Measurements from ENCODE around the gene NTNG2.

The NTNG2 gene

GRCh38 chr9:132287256-132287760, 125.5 kb downstream of the NTNG2 start:
- no peak overlapping the region for H3K9ac ChIP-seq
- no peak for TF ChIP-seq CTCF (IDR thresholded peaks at IDR 0.05)
- no peaks in the 10 kb centered on the region for H3K9me3 ChIP-seq (ENCODE audit: control insufficient read depth, low read length)
- no peaks in the 10 kb centered on the region for H3K4me1 ChIP-seq
- H3K79me2 ChIP-seq, result no peaks in the 10 kb centered on the region
- H3K4me2 ChIP-seq (ENCODE audit: low read length), result no peak overlapping the region
- H3K4me3 ChIP-seq (ENCODE audit: low read depth, low read length), result no peak overlapping the region
- H2AFZ ChIP-seq, result no peak overlapping the region
- H3K27me3 ChIP-seq (ENCODE audit: control insufficient read depth, insufficient read depth, low read length), result no peaks in the 10 kb centered on the region
- no peaks in the 10 kb centered on the region for H3K36me3 ChIP-seq (ENCODE audit: control insufficient read depth, insufficient read depth, low read length)
- no peak overlapping the region for H3K27ac ChIP-seq

- no peaks in the 10 kb centered on the region for H3K4me1 ChIP-seq
- no peak overlapping the region for H3K27ac ChIP-seq
- H3K9me3 ChIP-seq (ENCODE audit: control insufficient read depth, low read length), result no peaks in the 10 kb centered on the region
- TF ChIP-seq CTCF (IDR thresholded peaks at IDR 0.05), result no peak
- H3K4me2 ChIP-seq (ENCODE audit: low read length), result no peak overlapping the region
- no peak overlapping the region for H3K9ac ChIP-seq
- H3K36me3 ChIP-seq (ENCODE audit: control insufficient read depth, insufficient read depth, low read length), result no peaks in the 10 kb centered on the region
- H3K27me3 ChIP-seq (ENCODE audit: control insufficient read depth, insufficient read depth, low read length), result no peaks in the 10 kb centered on the region
- H3K4me3 ChIP-seq (ENCODE audit: low read depth, low read length), result no peak overlapping the region
- H2AFZ ChIP-seq, result no peak overlapping the region
- H3K79me2 ChIP-seq, result no peaks in the 10 kb centered on the region
Observed at GRCh38 chr9:132288361-132288760, 126.5 kb downstream of the NTNG2 start.

- TF ChIP-seq CTCF (IDR thresholded peaks at IDR 0.05), result no peak
- Histone ChIP-seq H3K27me3 (ENCODE audit: control insufficient read depth, insufficient read depth, low read length) (no peaks in the 10 kb centered on the region), H3K4me1 (no peaks in the 10 kb centered on the region)
Observed at GRCh38 chr9:132288966-132289365, 127.1 kb downstream of the NTNG2 start.

GRCh38 chr9:132293145-132293721, 131.4 kb downstream of the NTNG2 start:
- Histone ChIP-seq H3K27me3 (ENCODE audit: control insufficient read depth, insufficient read depth, low read length) (no peaks in the 10 kb centered on the region), H3K4me3 (ENCODE audit: low read depth, low read length) (no peak overlapping the region), H3K36me3 (ENCODE audit: control insufficient read depth, insufficient read depth, low read length) (no peaks in the 10 kb centered on the region), H2AFZ (no peak overlapping the region), H3K4me2 (ENCODE audit: low read length) (no peak overlapping the region), H3K27ac (no peak overlapping the region), H3K9ac (no peak overlapping the region), H3K9me3 (ENCODE audit: control insufficient read depth, low read length) (no peaks in the 10 kb centered on the region), H3K79me2 (no peaks in the 10 kb centered on the region), H3K4me1 (no peaks in the 10 kb centered on the region)
- TF ChIP-seq CTCF (IDR thresholded peaks at IDR 0.05), result no peak

More at GRCh38 chr9:132288966-132289365, 127.1 kb downstream of the NTNG2 start:
- Histone ChIP-seq H3K36me3 (ENCODE audit: control insufficient read depth, insufficient read depth, low read length) (no peaks in the 10 kb centered on the region), H3K9me3 (ENCODE audit: control insufficient read depth, low read length) (no peaks in the 10 kb centered on the region), H3K9ac (no peak overlapping the region), H3K27ac (no peak overlapping the region), H3K4me3 (ENCODE audit: low read depth, low read length) (no peak overlapping the region), H3K4me2 (ENCODE audit: low read length) (no peak overlapping the region), H2AFZ (no peak overlapping the region), H3K79me2 (no peaks in the 10 kb centered on the region)
